ENCODE measurements around the gene EPHX1. TPM values are rescaled to one million over a fixed set of nuclear protein-coding genes. Genes with fewer than 3 reads are reported as not detected.

EPHX1 gene
- total and polyA plus RNA-seq, 4 donors, result 93.8 to 1,448 (median 204) TPM

DNA sequence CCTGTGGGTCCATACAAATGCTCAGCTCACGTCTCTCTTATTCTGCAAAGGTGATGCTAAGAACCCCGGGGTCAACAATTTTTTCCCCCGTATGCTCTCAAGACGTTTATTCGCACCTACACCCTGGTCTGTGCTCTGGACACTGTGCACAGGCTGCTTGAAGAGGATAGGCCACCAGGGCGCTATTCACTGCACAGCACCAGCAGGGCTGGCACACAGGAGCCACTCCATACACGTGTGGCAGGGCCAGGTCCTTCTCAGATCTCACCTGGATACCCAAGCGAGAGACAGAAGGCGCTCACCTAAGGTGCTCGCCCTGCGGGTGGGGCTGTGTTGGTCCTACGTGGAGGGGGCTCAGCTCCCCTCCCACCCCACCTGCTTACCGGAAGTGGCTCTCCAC is 55.6 kb downstream of the EPHX1 start:
- peaks cover 20 to 82% (median 65%) of the 10 kb centered on the region in 4 donors for H3K36me3 ChIP-seq (ENCODE audit: control insufficient read depth in 4 of 4, insufficient read depth in 3 of 4, low read depth in 1 of 4, low read length in 3 of 4)
- no peaks in the 10 kb centered on the region for H3K27me3 ChIP-seq (ENCODE audit: control insufficient read depth in 4 of 4, insufficient read depth in 4 of 4, low read length in 3 of 4)
- no peak overlapping the region for H3K9ac ChIP-seq (ENCODE audit: low read depth in 1 of 2, low read length in 2 of 2)
- no peak overlapping the region for H3K4me3 ChIP-seq (ENCODE audit: low read depth in 1 of 3, low read length in 3 of 3)
- no peak for TF ChIP-seq NR2F2 (IDR thresholded peaks at IDR 0.05)
- TF ChIP-seq, protein P1, sequence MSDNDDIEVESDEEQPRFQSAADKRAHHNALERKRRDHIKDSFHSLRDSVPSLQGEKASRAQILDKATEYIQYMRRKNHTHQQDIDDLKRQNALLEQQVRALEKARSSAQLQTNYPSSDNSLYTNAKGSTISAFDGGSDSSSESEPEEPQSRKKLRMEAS (IDR thresholded peaks at IDR 0.05), result no peak
- no peak for TF ChIP-seq HNF4G (IDR thresholded peaks at IDR 0.05)
- TF ChIP-seq CTCF (IDR thresholded peaks at IDR 0.05; ENCODE audit: low read depth, low read length, missing input control), result no peak
- no peak for TF ChIP-seq YY1 (IDR thresholded peaks at IDR 0.05)
- no peak for TF ChIP-seq TAF1 (conservative IDR thresholded peaks at IDR 0.05)
- no peak for TF ChIP-seq EGR1 (IDR thresholded peaks at IDR 0.05; ENCODE audit: low read depth in 2 of 2)
- TF ChIP-seq GABPA (IDR thresholded peaks at IDR 0.05 in 1 of 2, conservative IDR thresholded peaks at IDR 0.05 in 1 of 2), result no peak
- WGBS, result 89% methylated on average over 13 of the region's 13 CpGs
- no peak for DNase-seq (ENCODE audit: low spot score)
- no peaks in the 10 kb centered on the region for H3K9me3 ChIP-seq (ENCODE audit: control insufficient read depth in 4 of 4, low read length in 3 of 4)
- H3K27ac ChIP-seq (ENCODE audit: low read depth in 1 of 2, low read length in 2 of 2), result no peak overlapping the region
- no peaks in the 10 kb centered on the region for H3K4me1 ChIP-seq (ENCODE audit: control insufficient read depth in 4 of 4, insufficient read depth in 4 of 4, low read length in 3 of 4)

GRCh38 chr1:225866061-225866837 is 56.3 kb downstream of the EPHX1 start:
- Histone ChIP-seq H3K4me3 (ENCODE audit: low read depth in 1 of 3, low read length in 3 of 3) (no peak overlapping the region), H3K27me3 (ENCODE audit: control insufficient read depth in 4 of 4, insufficient read depth in 4 of 4, low read length in 3 of 4) (no peaks in the 10 kb centered on the region), H3K27ac (ENCODE audit: low read depth in 1 of 2, low read length in 2 of 2) (no peak overlapping the region), H3K9ac (ENCODE audit: low read depth in 1 of 2, low read length in 2 of 2) (no peak overlapping the region), H3K36me3 (ENCODE audit: control insufficient read depth in 4 of 4, insufficient read depth in 3 of 4, low read depth in 1 of 4, low read length in 3 of 4) (peaks cover 15 to 82% (median 67%) of the 10 kb centered on the region in 4 donors), H3K9me3 (ENCODE audit: control insufficient read depth in 4 of 4, low read length in 3 of 4) (no peaks in the 10 kb centered on the region), H3K4me1 (ENCODE audit: control insufficient read depth in 4 of 4, insufficient read depth in 4 of 4, low read length in 3 of 4) (no peaks in the 10 kb centered on the region)
- TF ChIP-seq HNF4G (IDR thresholded peaks at IDR 0.05) (no peak), ATF3 (IDR thresholded peaks at IDR 0.05) (no peak), RAD21 (IDR thresholded peaks at IDR 0.05) (no peak), NR2F2 (IDR thresholded peaks at IDR 0.05) (no peak), EGR1 (IDR thresholded peaks at IDR 0.05; ENCODE audit: low read depth in 2 of 2) (no peak), SP1 (IDR thresholded peaks at IDR 0.05) (no peak), FOXA1 (IDR thresholded peaks at IDR 0.05) (no peak), FOXA2 (IDR thresholded peaks at IDR 0.05) (no peak), TAF1 (conservative IDR thresholded peaks at IDR 0.05) (no peak), CTCF (IDR thresholded peaks at IDR 0.05; ENCODE audit: low read depth, low read length, missing input control) (no peak), HNF4A (conservative IDR thresholded peaks at IDR 0.05) (no peak), GABPA (IDR thresholded peaks at IDR 0.05 in 1 of 2, conservative IDR thresholded peaks at IDR 0.05 in 1 of 2) (no peak), REST (IDR thresholded peaks at IDR 0.05) (no peak), JUND (IDR thresholded peaks at IDR 0.05) (no peak)
- WGBS, result 79% methylated on average over 8 of the region's 8 CpGs
- no peak for DNase-seq (ENCODE audit: low spot score)

All from liver (tissue), 9 donors.